HepG2 (cell line): ENCODE measurements around the gene UBL7. TPM values are rescaled to one million over a fixed set of nuclear protein-coding genes. Genes with fewer than 3 reads are reported as not detected.
A peak's percentile ranks its signal among the peaks of the same experiment; 100 is the strongest.

Experiments
- AGO2 ChIP-seq: fragments of 200-400 bp; formaldehyde crosslinking; optimal IDR thresholded peaks from 2 replicates; pipeline ENCODE3; 2017; ENCODE audit warnings: mild to moderate bottlenecking, low read depth, low read length, moderate library complexity
- ARID2 ChIP-seq: sonication (generic); formaldehyde crosslinking; IDR thresholded peaks from 2 replicates; pipeline ENCODE4 v1.8.1; 2022; ENCODE audit warnings: mild to moderate bottlenecking, missing genetic modification reagents, borderline replicate concordance
- ATAD3A ChIP-seq: sonication (generic); formaldehyde crosslinking; IDR thresholded peaks from 2 replicates; pipeline ENCODE4 v1.4.0; 2020; ENCODE audit warnings: missing genetic modification reagents
- BORCS8-MEF2B ChIP-seq: sonication (generic); formaldehyde crosslinking; IDR thresholded peaks from 2 replicates; pipeline ENCODE4 v1.8.0; 2022; ENCODE audit warnings: mild to moderate bottlenecking, missing genetic modification reagents
- CEBPZ ChIP-seq: IDR thresholded peaks from 2 replicates; pipeline ENCODE4 v1.6.1; 2012; ENCODE audit warnings: low read length, improper control_type of control experiment
- CENPT ChIP-seq: sonication (generic); formaldehyde crosslinking; IDR thresholded peaks from 2 replicates; pipeline ENCODE4 v1.8.0; 2022; ENCODE audit warnings: low read depth, mild to moderate bottlenecking, moderate library complexity, missing genetic modification reagents
- ELF1 ChIP-seq: sonication (generic); formaldehyde crosslinking; IDR thresholded peaks from 2 replicates; pipeline ENCODE4 v1.4.0; 2020; ENCODE audit warnings: missing genetic modification reagents
- FOSL2 ChIP-seq: sonication (generic); formaldehyde crosslinking; IDR thresholded peaks from 2 replicates; pipeline ENCODE4 v1.4.0; 2020; ENCODE audit warnings: missing genetic modification reagents
- GLI4 ChIP-seq: sonication (generic); formaldehyde crosslinking; IDR thresholded peaks from 2 replicates; pipeline ENCODE4 v1.5.1; 2020; ENCODE audit warnings: missing genetic modification reagents, mild to moderate bottlenecking, moderate library complexity, borderline replicate concordance
- HNRNPH1 ChIP-seq: fragments of 200-400 bp; formaldehyde crosslinking; optimal IDR thresholded peaks from 2 replicates; pipeline ENCODE3; 2017; ENCODE audit warnings: mild to moderate bottlenecking, low read depth, low read length
- JARID2 ChIP-seq: sonication (generic); formaldehyde crosslinking; IDR thresholded peaks from 2 replicates; pipeline ENCODE4 v1.8.1; 2023; ENCODE audit warnings: missing genetic modification reagents, inconsistent platforms; ENCODE audit not compliant: insufficient replicate concordance
- KLF15 ChIP-seq: sonication (generic); formaldehyde crosslinking; IDR thresholded peaks from 2 replicates; pipeline ENCODE4 v1.8.1; 2023; ENCODE audit warnings: borderline replicate concordance, mild to moderate bottlenecking, inconsistent platforms, missing genetic modification reagents, mixed read lengths
- MAZ ChIP-seq, 2 experiments: sonication (generic) in 1 of 2; formaldehyde crosslinking in 1 of 2; IDR thresholded peaks; 2 replicates each; pipeline versions ENCODE4 v1.5.0 to v1.6.1; 2012 to 2020; ENCODE audit warnings: low read depth in 2 of 2, mild to moderate bottlenecking in 2 of 2, borderline replicate concordance in 1 of 2, improper control_type of control experiment in 1 of 2, low read length in 1 of 2, missing genetic modification reagents in 1 of 2, moderate library complexity in 1 of 2
- NR2F6 ChIP-seq, 2 experiments: IDR thresholded peaks; 2 replicates each; pipeline ENCODE4 v1.6.1; 2016; ENCODE audit warnings: antibody characterized with exemption in 1 of 2, mild to moderate bottlenecking in 1 of 2
- POGK ChIP-seq: sonication (generic); formaldehyde crosslinking; conservative IDR thresholded peaks from 2 replicates; pipeline ENCODE4 v1.8.0; 2022; ENCODE audit warnings: mild to moderate bottlenecking, moderate library complexity, missing genetic modification reagents
- SATB2 ChIP-seq: sonication (generic); formaldehyde crosslinking; IDR thresholded peaks from 2 replicates; pipeline ENCODE4 v1.5.0; 2020; ENCODE audit warnings: missing genetic modification reagents
- ZBTB49 ChIP-seq: sonication (generic); formaldehyde crosslinking; IDR thresholded peaks from 2 replicates; pipeline ENCODE4 v1.4.0; 2020; ENCODE audit warnings: missing genetic modification reagents, borderline replicate concordance
- ZMAT3 ChIP-seq: sonication (generic); formaldehyde crosslinking; conservative IDR thresholded peaks from 2 replicates; pipeline ENCODE4 v1.7.0; 2021; ENCODE audit warnings: missing genetic modification reagents
- ZNF274 ChIP-seq: sonication (generic); formaldehyde crosslinking; IDR thresholded peaks from 2 replicates; pipeline ENCODE4 v1.5.1; 2020; ENCODE audit warnings: mild to moderate bottlenecking, missing genetic modification reagents
- ZNF33B ChIP-seq: sonication (generic); formaldehyde crosslinking; IDR thresholded peaks from 2 replicates; pipeline ENCODE4 v1.5.1; 2020; ENCODE audit warnings: mild to moderate bottlenecking, missing genetic modification reagents
- ZNF576 ChIP-seq: sonication (generic); formaldehyde crosslinking; IDR thresholded peaks from 2 replicates; pipeline ENCODE4 v1.4.0; 2020; ENCODE audit warnings: mild to moderate bottlenecking, missing genetic modification reagents
- polyA plus RNA-seq, 8 experiments: library from polyadenylated mRNA; depleted of rRNA in 3 of 8; stranded (reverse) in 7 of 8; unstranded in 1 of 8; fragments of >200 nt; fragmentation: Illumina TruSeq in 4 of 8; extraction: Trizol in 4 of 8; gene quantifications; 2 replicates each; pipeline versions ENCODE4 v1.2.1 to v1.2.3, GENCODE V29; 2011 to 2016; ENCODE audit warnings: low read depth in 4 of 8, missing spikeins in 1 of 8, mixed read lengths in 1 of 8; ENCODE audit not compliant: insufficient read depth in 1 of 8
- total RNA-seq, 5 experiments: library from RNA; depleted of rRNA; stranded (reverse); fragments of >200 nt; fragmentation: Illumina TruSeq; extraction: Trizol; gene quantifications; 2 replicates each; pipeline ENCODE4 v1.2.3, GENCODE V29; 2016; ENCODE audit warnings: low read depth in 1 of 5
- TF ChIP-seq, protein P1 (sequence below): IDR thresholded peaks from 2 replicates; pipeline ENCODE4 v1.6.1; 2018; ENCODE audit warnings: missing genetic modification reagents

UBL7 gene
- total and polyA plus RNA-seq, 2 of the 13 experiments (the other 11 are each of a cell fraction or from before 2014, with no cell fraction given): 55.0 to 63.5 TPM

GRCh38 chr15:74442063-74442462, 18.9 kb downstream of the UBL7 start (continued):
- no peak for TF ChIP-seq HNRNPH1
- no peak for TF ChIP-seq AGO2
- TF ChIP-seq, protein P1, sequence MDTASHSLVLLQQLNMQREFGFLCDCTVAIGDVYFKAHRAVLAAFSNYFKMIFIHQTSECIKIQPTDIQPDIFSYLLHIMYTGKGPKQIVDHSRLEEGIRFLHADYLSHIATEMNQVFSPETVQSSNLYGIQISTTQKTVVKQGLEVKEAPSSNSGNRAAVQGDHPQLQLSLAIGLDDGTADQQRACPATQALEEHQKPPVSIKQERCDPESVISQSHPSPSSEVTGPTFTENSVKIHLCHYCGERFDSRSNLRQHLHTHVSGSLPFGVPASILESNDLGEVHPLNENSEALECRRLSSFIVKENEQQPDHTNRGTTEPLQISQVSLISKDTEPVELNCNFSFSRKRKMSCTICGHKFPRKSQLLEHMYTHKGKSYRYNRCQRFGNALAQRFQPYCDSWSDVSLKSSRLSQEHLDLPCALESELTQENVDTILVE: no peak; the same call in 1 of the 2 replicates
- no peak for TF ChIP-seq ZNF274 (CRISPR knock-in tag)
- no peak for TF ChIP-seq JARID2 (CRISPR knock-in tag)
- TF ChIP-seq POGK: no peak
- no peak for TF ChIP-seq ZBTB49
- TF ChIP-seq FOSL2 (CRISPR knock-in tag): peak; percentile 74
- TF ChIP-seq ZNF33B (CRISPR knock-in tag): no peak
- TF ChIP-seq ZNF576 (CRISPR knock-in tag): no peak
- no peak for TF ChIP-seq ATAD3A (CRISPR knock-in tag)
- TF ChIP-seq NR2F6 (IDR thresholded peaks at IDR 0.05): peak; percentile 84
- peak; percentile 96 for TF ChIP-seq NR2F6 (CRISPR knock-in tag; IDR thresholded peaks at IDR 0.05)
- no peak for TF ChIP-seq ARID2 (CRISPR knock-in tag)
- no peak for TF ChIP-seq CEBPZ
- TF ChIP-seq ZMAT3 (CRISPR knock-in tag): no peak
- TF ChIP-seq MAZ (IDR thresholded peaks at IDR 0.05; ENCODE audit: borderline replicate concordance, low read depth, low read length): no peak
- peak; percentile 27; the same call in 1 of the 2 replicates for TF ChIP-seq MAZ (CRISPR knock-in tag; IDR thresholded peaks at IDR 0.05; ENCODE audit: low read depth)
- no peak for TF ChIP-seq CENPT (CRISPR knock-in tag)
- no peak for TF ChIP-seq ELF1 (CRISPR knock-in tag)
- TF ChIP-seq GLI4 (CRISPR knock-in tag): no peak
- no peak for TF ChIP-seq SATB2 (CRISPR knock-in tag)
- TF ChIP-seq BORCS8-MEF2B (CRISPR knock-in tag): no peak
- no peak for TF ChIP-seq KLF15 (CRISPR knock-in tag)
